Mucosa of rectum (tissue), 2 donors: ENCODE results near the gene TYW5.

Source experiments
- H3K27ac ChIP-seq, 2 donors: one replicate each; pipeline ENCODE4 v1.7.0; 2013; ENCODE audit warnings: inconsistent platforms in 2 of 2, low read depth in 2 of 2, low read length in 2 of 2
- H3K27me3 ChIP-seq, 2 donors: one replicate each; pipeline ENCODE4 v1.7.0; 2013; ENCODE audit warnings: low read length in 2 of 2; ENCODE audit not compliant: control insufficient read depth in 2 of 2, insufficient read depth in 2 of 2
- H3K36me3 ChIP-seq, 2 donors: one replicate each; pipeline ENCODE4 v1.7.0; 2013; ENCODE audit warnings: low read length in 2 of 2; ENCODE audit not compliant: control insufficient read depth in 2 of 2, insufficient read depth in 2 of 2
- H3K4me1 ChIP-seq, 2 donors: one replicate each; pipeline ENCODE4 v1.7.0; 2013; ENCODE audit warnings: low read length in 2 of 2, mild to moderate bottlenecking in 1 of 2; ENCODE audit not compliant: control insufficient read depth in 2 of 2, insufficient read depth in 2 of 2
- H3K4me3 ChIP-seq, 2 donors: one replicate each; pipeline ENCODE4 v1.7.0; 2013; ENCODE audit warnings: low read length in 2 of 2
- H3K9ac ChIP-seq, 2 donors: one replicate each; pipeline ENCODE4 v1.7.0; 2013; ENCODE audit warnings: low read length in 2 of 2, low read depth in 1 of 2, mild to moderate bottlenecking in 1 of 2
- H3K9me3 ChIP-seq, 2 donors: one replicate each; pipeline ENCODE4 v1.7.0; 2013; ENCODE audit warnings: low read length in 2 of 2; ENCODE audit not compliant: control insufficient read depth in 2 of 2
- donor health status: healthy.
- donor health status: Normal muscosa, but diverticular disease.

Gene TYW5, protein sequence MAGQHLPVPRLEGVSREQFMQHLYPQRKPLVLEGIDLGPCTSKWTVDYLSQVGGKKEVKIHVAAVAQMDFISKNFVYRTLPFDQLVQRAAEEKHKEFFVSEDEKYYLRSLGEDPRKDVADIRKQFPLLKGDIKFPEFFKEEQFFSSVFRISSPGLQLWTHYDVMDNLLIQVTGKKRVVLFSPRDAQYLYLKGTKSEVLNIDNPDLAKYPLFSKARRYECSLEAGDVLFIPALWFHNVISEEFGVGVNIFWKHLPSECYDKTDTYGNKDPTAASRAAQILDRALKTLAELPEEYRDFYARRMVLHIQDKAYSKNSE

DNA sequence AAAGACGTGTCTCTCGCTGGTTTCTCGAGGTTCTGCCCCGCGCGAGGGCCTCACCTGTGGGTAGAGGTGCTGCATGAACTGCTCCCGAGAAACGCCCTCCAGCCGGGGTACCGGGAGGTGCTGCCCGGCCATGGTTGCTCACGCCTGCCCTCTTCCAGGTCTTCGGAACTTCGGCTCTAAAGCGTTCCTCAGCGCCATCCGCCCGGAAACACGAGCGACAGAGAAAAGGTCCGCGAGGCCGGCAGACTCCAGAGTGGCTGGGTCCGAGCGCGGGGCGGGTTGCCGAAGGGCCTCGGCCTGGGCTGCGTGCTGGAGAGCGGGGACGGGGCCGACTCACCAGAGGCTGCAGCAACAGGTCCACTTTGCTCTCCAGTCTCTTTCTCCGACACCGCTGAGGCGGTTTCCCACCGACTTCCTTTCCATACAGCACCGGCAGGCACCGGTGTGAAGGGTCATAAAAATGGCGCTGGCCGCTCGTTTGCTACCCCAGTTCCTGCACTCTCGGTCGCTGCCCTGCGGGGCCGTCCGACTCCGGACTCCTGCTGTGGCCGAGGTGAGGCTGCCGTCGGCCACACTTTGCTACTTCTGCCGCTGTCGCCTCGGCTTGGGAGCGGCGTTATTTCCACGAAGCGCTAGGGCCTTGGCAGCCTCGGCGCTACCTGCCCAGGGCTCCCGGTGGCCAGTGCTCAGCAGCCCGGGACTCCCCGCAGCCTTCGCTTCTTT is at the start of gene TYW5, which contains the start of gene MAIP1:
Gene TYW5 (minus strand): TSS at position 153 of the 723 bp plus-strand sequence. CDS start 21 bp downstream, at position 132.
Gene MAIP1 (plus strand): TSS at position 244 of the 723 bp plus-strand sequence. CDS start 217 bp downstream, at position 461.
- H3K4me3 ChIP-seq = peak within 1 kb of the TSS; percentile 77 to 95
- peaks cover 12 to 25% of the 10 kb centered on the region in 2 donors for H3K4me1 ChIP-seq
- H3K36me3 ChIP-seq = peaks cover 14 to 19% of the 10 kb centered on the region in 2 donors
- peak within 1 kb of the TSS; percentile 71 to 90 for H3K27ac ChIP-seq
- no peaks in the 10 kb centered on the region for H3K9me3 ChIP-seq
- no peaks in the 10 kb centered on the region for H3K27me3 ChIP-seq
- H3K9ac ChIP-seq = peak within 1 kb of the TSS; percentile 79 to 91

- H3K4me1 ChIP-seq = no peaks in the 10 kb centered on the region
- no peaks in the 10 kb centered on the region for H3K27me3 ChIP-seq
- H3K27ac ChIP-seq = no peak overlapping the region
Observed at GRCh38 chr2:200003444-200003843, 48.2 kb upstream of the TYW5 start.

GRCh38 chr2:200000444-200001163 is 45.3 kb upstream of the TYW5 start:
- Histone ChIP-seq H3K9ac (no peak overlapping the region), H3K4me1 (no peaks in the 10 kb centered on the region), H3K9me3 (no peaks in the 10 kb centered on the region), H3K36me3 (no peaks in the 10 kb centered on the region), H3K27me3 (no peaks in the 10 kb centered on the region), H3K4me3 (no peak overlapping the region), H3K27ac (no peak overlapping the region)

More at GRCh38 chr2:200003444-200003843, 48.2 kb upstream of the TYW5 start:
- no peak overlapping the region for H3K9ac ChIP-seq
- H3K36me3 ChIP-seq = no peaks in the 10 kb centered on the region
- H3K4me3 ChIP-seq = no peak overlapping the region
- H3K9me3 ChIP-seq = no peaks in the 10 kb centered on the region

DNA sequence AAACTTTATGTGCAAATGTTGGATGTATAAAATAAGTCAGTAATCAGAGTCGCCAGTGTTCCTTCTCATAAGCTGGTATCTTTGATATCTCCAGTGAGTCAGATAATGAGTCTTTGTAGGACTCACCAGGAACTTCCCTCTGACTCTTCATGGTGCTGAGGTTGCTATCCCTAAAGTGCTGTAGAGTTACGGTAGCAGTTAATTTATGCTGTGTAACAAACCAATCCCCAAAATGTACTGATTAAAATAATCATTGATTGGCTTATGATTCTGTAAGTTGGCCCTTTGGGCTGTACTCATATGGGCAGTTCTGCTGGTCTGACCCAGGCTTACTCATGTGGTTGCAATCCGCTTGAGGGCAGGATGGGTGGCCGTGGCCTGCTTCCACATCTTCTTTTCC is 43.9 kb upstream of the TYW5 start:
- Histone ChIP-seq H3K9ac (no peak overlapping the region), H3K4me3 (no peak overlapping the region), H3K4me1 (no peaks in the 10 kb centered on the region), H3K9me3 (no peaks in the 10 kb centered on the region), H3K36me3 (no peaks in the 10 kb centered on the region), H3K27me3 (no peaks in the 10 kb centered on the region), H3K27ac (no peak overlapping the region)

GRCh38 chr2:199997296-199997695 is 42.0 kb upstream of the TYW5 start:
- H3K9me3 ChIP-seq = no peaks in the 10 kb centered on the region
- H3K4me1 ChIP-seq = no peaks in the 10 kb centered on the region
- no peaks in the 10 kb centered on the region for H3K36me3 ChIP-seq
- no peak overlapping the region for H3K9ac ChIP-seq
- no peaks in the 10 kb centered on the region for H3K27me3 ChIP-seq
- H3K4me3 ChIP-seq = no peak overlapping the region
- H3K27ac ChIP-seq = no peak overlapping the region

DNA sequence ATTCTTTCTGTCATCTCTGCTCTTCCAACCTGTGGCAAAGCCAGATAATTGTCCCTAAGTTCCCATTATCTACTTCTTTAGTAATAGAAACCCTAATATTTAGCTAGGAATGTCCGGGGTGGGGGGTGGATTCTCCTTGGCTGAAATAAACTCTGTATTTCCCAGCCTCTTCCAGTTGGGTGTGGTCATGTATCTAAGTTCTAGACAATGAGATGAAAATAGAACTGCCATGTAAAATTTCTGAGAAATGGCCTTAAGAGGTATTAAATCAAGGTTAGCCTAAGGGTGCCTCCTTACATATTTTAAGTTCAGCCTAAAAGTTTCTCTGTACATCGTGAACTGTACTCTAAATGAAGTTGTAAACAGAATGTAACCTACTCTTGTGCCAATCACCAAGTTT is 39.6 kb upstream of the TYW5 start:
- H3K27me3 ChIP-seq = no peaks in the 10 kb centered on the region
- no peaks in the 10 kb centered on the region for H3K4me1 ChIP-seq
- no peak overlapping the region for H3K9ac ChIP-seq
- no peak overlapping the region for H3K27ac ChIP-seq
- no peak overlapping the region for H3K4me3 ChIP-seq
- no peaks in the 10 kb centered on the region for H3K36me3 ChIP-seq
- H3K9me3 ChIP-seq = no peaks in the 10 kb centered on the region

GRCh38 chr2:199994371-199994770 is 39.1 kb upstream of the TYW5 start:
- no peaks in the 10 kb centered on the region for H3K9me3 ChIP-seq
- no peaks in the 10 kb centered on the region for H3K4me1 ChIP-seq
- no peaks in the 10 kb centered on the region for H3K27me3 ChIP-seq
- H3K9ac ChIP-seq = no peak overlapping the region
- H3K36me3 ChIP-seq = no peaks in the 10 kb centered on the region
- H3K27ac ChIP-seq = no peak overlapping the region
- no peak overlapping the region for H3K4me3 ChIP-seq

DNA sequence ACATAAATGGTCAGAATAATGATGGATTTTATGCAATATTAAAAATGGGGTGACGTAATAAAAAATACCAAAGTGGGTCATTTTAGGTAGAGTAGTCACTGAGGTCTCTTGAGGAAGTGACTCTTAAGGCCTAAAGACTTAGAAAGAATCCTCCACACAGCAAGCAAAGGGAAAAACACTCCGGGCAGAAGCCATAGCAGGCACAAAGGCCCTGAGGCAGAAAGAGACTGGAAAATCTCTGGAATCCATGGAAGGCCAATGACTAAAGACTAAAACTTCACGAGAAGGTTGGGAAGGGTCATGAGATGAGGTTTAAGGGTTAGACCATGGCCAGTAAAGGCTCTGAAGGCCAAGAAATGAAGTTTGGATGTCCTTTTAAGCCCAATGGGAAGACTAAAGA is 37.0 kb upstream of the TYW5 start:
- H3K27me3 ChIP-seq = no peaks in the 10 kb centered on the region
- no peaks in the 10 kb centered on the region for H3K9me3 ChIP-seq
- H3K4me3 ChIP-seq = no peak overlapping the region
- no peak overlapping the region for H3K27ac ChIP-seq
- H3K4me1 ChIP-seq = no peaks in the 10 kb centered on the region
- no peak overlapping the region for H3K9ac ChIP-seq
- no peaks in the 10 kb centered on the region for H3K36me3 ChIP-seq

DNA sequence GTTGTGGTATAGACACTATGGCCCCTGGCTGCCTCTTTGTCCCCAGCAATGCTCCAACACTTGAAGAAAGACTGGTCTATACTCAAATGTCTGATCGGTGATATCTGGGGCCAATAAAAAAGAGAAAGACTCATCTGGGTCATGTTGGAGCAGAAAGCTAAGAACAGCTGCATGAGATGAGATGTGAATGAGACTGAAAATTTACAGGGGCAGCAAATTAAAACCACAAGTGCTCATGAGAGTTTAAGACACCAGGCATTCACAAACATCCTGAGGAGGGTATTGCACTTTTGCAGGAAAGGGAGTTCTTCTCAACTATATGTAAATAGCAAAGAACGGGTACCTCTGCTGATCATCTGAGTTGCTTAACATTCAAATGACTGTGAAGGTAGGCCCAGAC is 36.4 kb upstream of the TYW5 start:
- H3K4me3 ChIP-seq = no peak overlapping the region
- no peaks in the 10 kb centered on the region for H3K27me3 ChIP-seq
- H3K27ac ChIP-seq = no peak overlapping the region
- no peak overlapping the region for H3K9ac ChIP-seq
- H3K36me3 ChIP-seq = no peaks in the 10 kb centered on the region
- H3K4me1 ChIP-seq = no peaks in the 10 kb centered on the region
- no peaks in the 10 kb centered on the region for H3K9me3 ChIP-seq

DNA sequence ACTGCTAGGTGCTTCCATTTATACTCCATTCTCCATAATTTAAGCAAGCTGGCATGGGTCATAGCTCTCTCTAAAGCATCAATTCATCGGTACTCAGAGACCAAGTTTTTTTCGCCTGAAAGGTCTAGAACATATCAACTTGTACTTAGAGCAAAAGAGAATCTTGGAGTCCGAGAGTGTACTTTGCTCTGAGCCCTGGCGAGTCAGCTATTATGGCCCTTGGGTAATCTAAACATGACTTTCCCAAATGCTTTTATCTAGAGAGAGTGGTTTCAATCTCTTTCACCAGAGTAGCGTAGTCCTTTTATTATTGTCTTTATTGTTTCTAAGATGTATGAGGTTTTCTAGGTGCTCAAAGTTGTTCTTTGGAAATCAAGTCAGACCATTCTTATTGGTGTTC is 34.5 kb upstream of the TYW5 start:
- no peaks in the 10 kb centered on the region for H3K36me3 ChIP-seq
- H3K9ac ChIP-seq = no peak overlapping the region
- no peak overlapping the region for H3K27ac ChIP-seq
- no peaks in the 10 kb centered on the region for H3K27me3 ChIP-seq
- no peak overlapping the region for H3K4me3 ChIP-seq
- H3K9me3 ChIP-seq = no peaks in the 10 kb centered on the region
- no peaks in the 10 kb centered on the region for H3K4me1 ChIP-seq
